ENCODE measurements around the gene PTPRT.

PTPRT gene

DNA sequence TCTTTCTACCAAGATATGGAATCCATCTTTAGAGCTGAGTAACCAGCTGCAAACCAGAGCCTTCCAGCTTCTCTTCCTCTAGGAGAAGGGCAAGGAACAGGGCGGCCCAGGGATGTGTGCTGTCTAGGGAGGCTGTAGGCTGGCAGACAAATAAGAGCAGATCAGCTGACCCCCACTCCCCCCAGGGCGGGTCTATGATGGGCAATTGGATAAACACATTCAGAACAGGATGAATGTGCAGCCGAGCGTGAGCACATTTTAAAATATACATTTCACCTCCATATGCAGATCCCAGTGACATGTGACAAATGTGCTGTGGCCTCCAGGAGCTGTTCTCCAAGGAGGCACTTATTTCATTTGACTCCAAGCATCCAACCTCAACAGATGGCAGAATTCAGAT lies 580.1 kb downstream of the PTPRT start:
- WGBS, 2 experiments (ENCODE audit: insufficient coverage in 2 of 2) = 93 to 100% methylated on average over 1 to 3 of the region's 4 CpGs
- Histone ChIP-seq H3K4me3 (ENCODE audit: extremely low read depth, insufficient read depth, low read length, poor library complexity, severe bottlenecking) (no peak overlapping the region), H3K4me1 (ENCODE audit: control insufficient read depth, insufficient read depth, low read length, poor library complexity, severe bottlenecking) (no peaks in the 10 kb centered on the region), H3K27ac (ENCODE audit: low read depth, low read length, severe bottlenecking) (no peak overlapping the region), H3K9me3 (ENCODE audit: control insufficient read depth, low read length) (no peaks in the 10 kb centered on the region), H3K36me3 (ENCODE audit: control insufficient read depth, insufficient read depth, low read length) (no peaks in the 10 kb centered on the region)

GRCh38 chr20:42604998-42605956 lies 584.4 kb downstream of the PTPRT start:
- Histone ChIP-seq H3K36me3 (ENCODE audit: control insufficient read depth, insufficient read depth, low read length) (no peaks in the 10 kb centered on the region), H3K9me3 (ENCODE audit: control insufficient read depth, low read length) (no peaks in the 10 kb centered on the region), H3K27ac (ENCODE audit: low read depth, low read length, severe bottlenecking) (no peak overlapping the region), H3K4me3 (ENCODE audit: extremely low read depth, insufficient read depth, low read length, poor library complexity, severe bottlenecking) (no peak overlapping the region), H3K4me1 (ENCODE audit: control insufficient read depth, insufficient read depth, low read length, poor library complexity, severe bottlenecking) (no peaks in the 10 kb centered on the region)
- WGBS, 2 experiments (ENCODE audit: insufficient coverage in 2 of 2) = 77 to 86% methylated on average over 10 of the region's 13 CpGs

- Histone ChIP-seq H3K9me3 (ENCODE audit: control insufficient read depth, low read length) (no peaks in the 10 kb centered on the region), H3K4me3 (ENCODE audit: extremely low read depth, insufficient read depth, low read length, poor library complexity, severe bottlenecking) (no peak overlapping the region), H3K27ac (ENCODE audit: low read depth, low read length, severe bottlenecking) (no peak overlapping the region), H3K36me3 (ENCODE audit: control insufficient read depth, insufficient read depth, low read length) (no peaks in the 10 kb centered on the region), H3K4me1 (ENCODE audit: control insufficient read depth, insufficient read depth, low read length, poor library complexity, severe bottlenecking) (no peaks in the 10 kb centered on the region)
- WGBS, 2 experiments (ENCODE audit: insufficient coverage in 2 of 2) = 82 to 96% methylated on average over 4 of the region's 4 CpGs
Measured at GRCh38 chr20:42603655-42604054, 586.1 kb downstream of the PTPRT start.

DNA sequence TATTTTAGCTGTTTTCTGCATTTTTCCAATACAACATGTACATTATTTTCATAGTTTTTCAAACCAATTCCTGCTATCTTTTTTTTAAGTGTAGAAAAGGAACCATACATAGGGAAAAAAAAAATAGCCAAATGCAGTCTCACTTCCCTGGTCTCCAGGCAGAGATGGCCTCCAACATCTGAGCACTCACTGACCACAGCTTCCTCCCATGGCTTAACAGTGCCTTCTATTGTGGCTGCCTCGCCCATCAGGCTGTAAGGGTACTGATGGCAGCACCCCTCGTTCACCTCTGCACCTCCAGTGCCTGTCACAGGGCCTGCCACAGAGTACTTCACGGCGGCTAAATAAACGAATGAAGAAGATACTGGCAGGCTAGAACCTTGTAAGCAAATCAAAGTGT lies 591.1 kb downstream of the PTPRT start:
- H3K9me3 ChIP-seq (ENCODE audit: control insufficient read depth, low read length) = no peaks in the 10 kb centered on the region
- no peaks in the 10 kb centered on the region for H3K4me1 ChIP-seq (ENCODE audit: control insufficient read depth, insufficient read depth, low read length, poor library complexity, severe bottlenecking)
- H3K27ac ChIP-seq (ENCODE audit: low read depth, low read length, severe bottlenecking) = no peak overlapping the region
- H3K4me3 ChIP-seq (ENCODE audit: extremely low read depth, insufficient read depth, low read length, poor library complexity, severe bottlenecking) = no peak overlapping the region
- H3K36me3 ChIP-seq (ENCODE audit: control insufficient read depth, insufficient read depth, low read length) = no peaks in the 10 kb centered on the region
- WGBS, 2 experiments (ENCODE audit: insufficient coverage in 2 of 2) = 78 to 86% methylated on average over 5 of the region's 5 CpGs

DNA sequence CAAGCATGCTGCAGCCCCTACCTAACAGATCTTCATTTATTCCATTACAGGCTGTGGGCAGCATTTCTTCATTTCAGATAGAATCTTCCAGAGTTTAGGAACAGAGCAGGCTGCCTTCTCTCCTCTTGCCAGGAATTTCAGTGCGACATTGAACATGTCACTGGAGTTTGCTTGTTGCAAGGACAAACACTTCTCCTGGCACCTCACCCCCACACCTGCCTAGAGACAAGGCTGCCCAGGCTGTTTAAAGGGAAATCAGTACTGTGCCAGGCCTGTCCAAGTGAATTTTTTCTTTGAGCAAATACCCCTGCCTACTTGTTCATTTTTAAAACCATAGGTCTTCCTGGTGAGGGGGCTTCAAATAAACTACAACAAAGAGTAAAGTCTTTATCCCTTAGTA lies 594.1 kb downstream of the PTPRT start:
- Histone ChIP-seq H3K36me3 (ENCODE audit: control insufficient read depth, insufficient read depth, low read length) (no peaks in the 10 kb centered on the region), H3K9me3 (ENCODE audit: control insufficient read depth, low read length) (no peaks in the 10 kb centered on the region), H3K4me3 (ENCODE audit: extremely low read depth, insufficient read depth, low read length, poor library complexity, severe bottlenecking) (no peak overlapping the region), H3K4me1 (ENCODE audit: control insufficient read depth, insufficient read depth, low read length, poor library complexity, severe bottlenecking) (no peaks in the 10 kb centered on the region), H3K27ac (ENCODE audit: low read depth, low read length, severe bottlenecking) (no peak overlapping the region)
- 80 to 100% methylated on average over 1 of the region's 1 CpG for WGBS, 2 experiments (ENCODE audit: insufficient coverage in 2 of 2)

GRCh38 chr20:42594659-42595058 lies 595.0 kb downstream of the PTPRT start:
- H3K27ac ChIP-seq (ENCODE audit: low read depth, low read length, severe bottlenecking) = no peak overlapping the region

DNA sequence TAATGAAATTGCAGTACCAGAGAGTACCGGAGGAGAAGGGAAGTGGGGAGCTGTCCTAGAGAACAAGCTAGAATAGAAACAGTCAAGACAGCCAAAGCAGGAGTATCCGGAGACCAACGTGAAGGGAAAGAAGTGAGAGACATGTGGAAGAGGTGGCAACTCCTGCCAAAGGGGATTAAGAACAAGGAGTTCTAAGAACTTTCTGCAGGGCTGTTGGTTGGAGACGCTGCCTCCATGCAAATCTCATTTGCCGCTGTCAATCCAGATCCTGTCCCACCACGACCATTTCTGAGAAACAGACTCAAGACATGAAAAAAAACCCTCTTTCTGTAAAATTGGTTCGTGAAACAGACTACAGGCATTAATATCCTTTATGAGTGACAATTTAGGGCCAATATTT lies 595.7 kb downstream of the PTPRT start:
- WGBS, 2 experiments (ENCODE audit: insufficient coverage in 2 of 2) = 87 to 95% methylated on average over 4 to 7 of the region's 7 CpGs
- Histone ChIP-seq H3K36me3 (ENCODE audit: control insufficient read depth, insufficient read depth, low read length) (no peaks in the 10 kb centered on the region), H3K4me1 (ENCODE audit: control insufficient read depth, insufficient read depth, low read length, poor library complexity, severe bottlenecking) (no peaks in the 10 kb centered on the region), H3K27ac (ENCODE audit: low read depth, low read length, severe bottlenecking) (no peak overlapping the region), H3K4me3 (ENCODE audit: extremely low read depth, insufficient read depth, low read length, poor library complexity, severe bottlenecking) (no peak overlapping the region), H3K9me3 (ENCODE audit: control insufficient read depth, low read length) (no peaks in the 10 kb centered on the region)

More at GRCh38 chr20:42594659-42595058, 595.0 kb downstream of the PTPRT start:
- H3K4me3 ChIP-seq (ENCODE audit: extremely low read depth, insufficient read depth, low read length, poor library complexity, severe bottlenecking) = no peak overlapping the region
- H3K4me1 ChIP-seq (ENCODE audit: control insufficient read depth, insufficient read depth, low read length, poor library complexity, severe bottlenecking) = no peaks in the 10 kb centered on the region
- H3K36me3 ChIP-seq (ENCODE audit: control insufficient read depth, insufficient read depth, low read length) = no peaks in the 10 kb centered on the region
- no peaks in the 10 kb centered on the region for H3K9me3 ChIP-seq (ENCODE audit: control insufficient read depth, low read length)
- 86 to 95% methylated on average over 3 of the region's 3 CpGs for WGBS, 2 experiments (ENCODE audit: insufficient coverage in 2 of 2)

- Histone ChIP-seq H3K9me3 (ENCODE audit: control insufficient read depth, low read length) (no peaks in the 10 kb centered on the region), H3K4me3 (ENCODE audit: extremely low read depth, insufficient read depth, low read length, poor library complexity, severe bottlenecking) (no peak overlapping the region), H3K4me1 (ENCODE audit: control insufficient read depth, insufficient read depth, low read length, poor library complexity, severe bottlenecking) (no peaks in the 10 kb centered on the region), H3K27ac (ENCODE audit: low read depth, low read length, severe bottlenecking) (no peak overlapping the region), H3K36me3 (ENCODE audit: control insufficient read depth, insufficient read depth, low read length) (no peaks in the 10 kb centered on the region)
- WGBS, 2 experiments (ENCODE audit: insufficient coverage in 2 of 2) = 71 to 92% methylated on average over 1 of the region's 2 CpGs
Measured at GRCh38 chr20:42589976-42590639, 599.6 kb downstream of the PTPRT start.

- H3K27ac ChIP-seq (ENCODE audit: low read depth, low read length, severe bottlenecking) = no peak overlapping the region
- no peaks in the 10 kb centered on the region for H3K9me3 ChIP-seq (ENCODE audit: control insufficient read depth, low read length)
- WGBS, 2 experiments (ENCODE audit: insufficient coverage in 2 of 2) = no CpG with 5 or more reads among the region's 2 CpGs
- no peaks in the 10 kb centered on the region for H3K4me1 ChIP-seq (ENCODE audit: control insufficient read depth, insufficient read depth, low read length, poor library complexity, severe bottlenecking)
- H3K36me3 ChIP-seq (ENCODE audit: control insufficient read depth, insufficient read depth, low read length) = no peaks in the 10 kb centered on the region
- no peak overlapping the region for H3K4me3 ChIP-seq (ENCODE audit: extremely low read depth, insufficient read depth, low read length, poor library complexity, severe bottlenecking)
Measured at GRCh38 chr20:42588847-42589246, 600.9 kb downstream of the PTPRT start.

- Histone ChIP-seq H3K9me3 (ENCODE audit: control insufficient read depth, low read length) (no peaks in the 10 kb centered on the region), H3K4me1 (ENCODE audit: control insufficient read depth, insufficient read depth, low read length, poor library complexity, severe bottlenecking) (no peaks in the 10 kb centered on the region), H3K27ac (ENCODE audit: low read depth, low read length, severe bottlenecking) (no peak overlapping the region), H3K4me3 (ENCODE audit: extremely low read depth, insufficient read depth, low read length, poor library complexity, severe bottlenecking) (no peak overlapping the region), H3K36me3 (ENCODE audit: control insufficient read depth, insufficient read depth, low read length) (no peaks in the 10 kb centered on the region)
- WGBS, 2 experiments (ENCODE audit: insufficient coverage in 2 of 2) = 82 to 87% methylated on average over 7 of the region's 7 CpGs
Measured at GRCh38 chr20:42587427-42587826, 602.3 kb downstream of the PTPRT start.

GRCh38 chr20:42581311-42581710 lies 608.4 kb downstream of the PTPRT start:
- no peaks in the 10 kb centered on the region for H3K4me1 ChIP-seq (ENCODE audit: control insufficient read depth, insufficient read depth, low read length, poor library complexity, severe bottlenecking)
- WGBS, 2 experiments (ENCODE audit: insufficient coverage in 2 of 2) = 84 to 100% methylated on average over 1 to 3 of the region's 3 CpGs
- H3K36me3 ChIP-seq (ENCODE audit: control insufficient read depth, insufficient read depth, low read length) = no peaks in the 10 kb centered on the region

More at GRCh38 chr20:42581311-42581710, 608.4 kb downstream of the PTPRT start:
- Histone ChIP-seq H3K27ac (ENCODE audit: low read depth, low read length, severe bottlenecking) (no peak overlapping the region), H3K4me3 (ENCODE audit: extremely low read depth, insufficient read depth, low read length, poor library complexity, severe bottlenecking) (no peak overlapping the region), H3K9me3 (ENCODE audit: control insufficient read depth, low read length) (no peaks in the 10 kb centered on the region)
